ENCODE data around the gene ERBB4.

Gene ERBB4

GRCh38 chr2:211692689-211693088 lies 845.9 kb downstream of the ERBB4 start:
- H3K4me1 ChIP-seq (ENCODE audit: control insufficient read depth in 1 of 2, insufficient read depth in 1 of 2, low read depth in 1 of 2, low read length in 1 of 2) = no peaks in the 10 kb centered on the region
- no peaks in the 10 kb centered on the region for H3K9me3 ChIP-seq
- no peak overlapping the region for H3K27ac ChIP-seq
- no peaks in the 10 kb centered on the region for H3K27me3 ChIP-seq
- no peak overlapping the region for H3K4me3 ChIP-seq (ENCODE audit: low read depth in 1 of 2, low read length in 1 of 2)
- TF ChIP-seq, protein P1, sequence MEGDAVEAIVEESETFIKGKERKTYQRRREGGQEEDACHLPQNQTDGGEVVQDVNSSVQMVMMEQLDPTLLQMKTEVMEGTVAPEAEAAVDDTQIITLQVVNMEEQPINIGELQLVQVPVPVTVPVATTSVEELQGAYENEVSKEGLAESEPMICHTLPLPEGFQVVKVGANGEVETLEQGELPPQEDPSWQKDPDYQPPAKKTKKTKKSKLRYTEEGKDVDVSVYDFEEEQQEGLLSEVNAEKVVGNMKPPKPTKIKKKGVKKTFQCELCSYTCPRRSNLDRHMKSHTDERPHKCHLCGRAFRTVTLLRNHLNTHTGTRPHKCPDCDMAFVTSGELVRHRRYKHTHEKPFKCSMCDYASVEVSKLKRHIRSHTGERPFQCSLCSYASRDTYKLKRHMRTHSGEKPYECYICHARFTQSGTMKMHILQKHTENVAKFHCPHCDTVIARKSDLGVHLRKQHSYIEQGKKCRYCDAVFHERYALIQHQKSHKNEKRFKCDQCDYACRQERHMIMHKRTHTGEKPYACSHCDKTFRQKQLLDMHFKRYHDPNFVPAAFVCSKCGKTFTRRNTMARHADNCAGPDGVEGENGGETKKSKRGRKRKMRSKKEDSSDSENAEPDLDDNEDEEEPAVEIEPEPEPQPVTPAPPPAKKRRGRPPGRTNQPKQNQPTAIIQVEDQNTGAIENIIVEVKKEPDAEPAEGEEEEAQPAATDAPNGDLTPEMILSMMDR (IDR thresholded peaks at IDR 0.05) = no peak
- H3K36me3 ChIP-seq = no peaks in the 10 kb centered on the region

GRCh38 chr2:211690736-211691135 lies 847.9 kb downstream of the ERBB4 start:
- Histone ChIP-seq H3K9me3 (no peaks in the 10 kb centered on the region), H3K36me3 (no peaks in the 10 kb centered on the region), H3K4me3 (ENCODE audit: low read depth in 1 of 2, low read length in 1 of 2) (no peak overlapping the region), H3K4me1 (ENCODE audit: control insufficient read depth in 1 of 2, insufficient read depth in 1 of 2, low read depth in 1 of 2, low read length in 1 of 2) (no peaks in the 10 kb centered on the region), H3K27ac (no peak overlapping the region), H3K27me3 (no peaks in the 10 kb centered on the region)
- TF ChIP-seq, protein P1 (IDR thresholded peaks at IDR 0.05) = no peak

DNA sequence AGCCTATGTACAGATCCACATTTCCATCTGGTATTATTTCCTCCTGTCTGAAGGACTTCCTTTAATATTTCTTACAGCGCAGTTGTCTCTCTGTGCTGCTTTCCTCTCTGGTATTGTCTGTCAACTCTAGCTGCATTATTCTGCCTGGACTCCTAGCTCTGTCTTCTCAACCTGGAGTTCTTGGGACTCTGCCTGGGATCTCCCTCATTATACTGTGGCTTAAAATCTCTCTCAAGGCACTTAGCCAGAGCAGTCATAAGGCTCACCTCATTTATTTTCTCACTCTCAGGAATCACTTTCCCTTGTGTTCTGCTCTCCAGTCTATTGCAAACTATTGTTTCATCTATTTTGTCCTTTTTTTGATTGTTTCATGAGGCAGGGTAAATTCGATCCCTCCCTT lies 850.4 kb downstream of the ERBB4 start:
- H3K27me3 ChIP-seq = no peaks in the 10 kb centered on the region

GRCh38 chr2:211674715-211675114 lies 863.9 kb downstream of the ERBB4 start:
- Histone ChIP-seq H3K4me3 (ENCODE audit: low read depth in 1 of 2, low read length in 1 of 2) (no peak overlapping the region), H3K9me3 (no peaks in the 10 kb centered on the region), H3K27me3 (no peaks in the 10 kb centered on the region), H3K27ac (no peak overlapping the region), H3K4me1 (ENCODE audit: control insufficient read depth in 1 of 2, insufficient read depth in 1 of 2, low read depth in 1 of 2, low read length in 1 of 2) (no peaks in the 10 kb centered on the region), H3K36me3 (no peaks in the 10 kb centered on the region)
- TF ChIP-seq, protein P1 (IDR thresholded peaks at IDR 0.05) = no peak

More for the DNA sequence above, 850.4 kb downstream of the ERBB4 start:
- Histone ChIP-seq H3K9me3 (no peaks in the 10 kb centered on the region), H3K4me1 (ENCODE audit: control insufficient read depth in 1 of 2, insufficient read depth in 1 of 2, low read depth in 1 of 2, low read length in 1 of 2) (no peaks in the 10 kb centered on the region), H3K27ac (no peak overlapping the region), H3K36me3 (no peaks in the 10 kb centered on the region), H3K4me3 (ENCODE audit: low read depth in 1 of 2, low read length in 1 of 2) (no peak overlapping the region)
- TF ChIP-seq, protein P1 (IDR thresholded peaks at IDR 0.05) = no peak

GRCh38 chr2:211673133-211673905 lies 865.3 kb downstream of the ERBB4 start:
- Histone ChIP-seq H3K4me1 (ENCODE audit: control insufficient read depth in 1 of 2, insufficient read depth in 1 of 2, low read depth in 1 of 2, low read length in 1 of 2) (no peaks in the 10 kb centered on the region), H3K27ac (no peak overlapping the region), H3K9me3 (no peaks in the 10 kb centered on the region), H3K4me3 (ENCODE audit: low read depth in 1 of 2, low read length in 1 of 2) (no peak overlapping the region), H3K36me3 (no peaks in the 10 kb centered on the region), H3K27me3 (no peaks in the 10 kb centered on the region)
- TF ChIP-seq, protein P1 (IDR thresholded peaks at IDR 0.05) = no peak
